SHP77 treated with DMSO at 0.1 percent for 48 hours (cell line): ENCODE results near the gene CCDC146.
"Not testable (repeated sequence)": the region's sequence is repeated elsewhere in the genome, so short reads cannot be mapped to it uniquely, and the experiment has no call there.

Experiments used
- DNase-seq: peaks from one replicate; lab custom pipeline; 2025; lab: John Stamatoyannopoulos, UW

CCDC146 gene

DNA sequence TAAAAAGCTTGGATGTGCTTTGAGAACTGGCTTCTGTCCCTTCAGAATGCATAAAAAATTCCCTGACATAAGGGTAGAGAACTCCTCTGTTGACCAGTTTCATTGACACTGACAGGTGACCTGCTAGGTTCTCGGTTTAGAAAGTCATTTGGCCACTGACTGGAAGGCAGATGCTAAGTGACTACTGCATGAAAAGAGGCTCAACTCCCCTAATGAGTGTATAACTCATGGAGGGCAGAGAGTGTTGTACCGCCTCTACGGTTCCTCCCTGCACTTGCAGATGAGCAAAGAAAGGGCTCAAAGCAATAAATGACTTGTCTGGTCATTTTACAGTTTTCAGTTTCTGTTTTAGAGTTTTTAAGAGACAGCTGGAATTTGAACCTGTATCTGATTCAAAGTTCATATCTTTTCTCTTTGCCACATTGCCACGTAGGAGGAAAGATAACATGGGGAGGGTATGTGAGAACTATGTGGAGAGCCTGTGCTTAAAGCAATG, 80.1 kb downstream of the CCDC146 start:
- no peak for DNase-seq

DNA sequence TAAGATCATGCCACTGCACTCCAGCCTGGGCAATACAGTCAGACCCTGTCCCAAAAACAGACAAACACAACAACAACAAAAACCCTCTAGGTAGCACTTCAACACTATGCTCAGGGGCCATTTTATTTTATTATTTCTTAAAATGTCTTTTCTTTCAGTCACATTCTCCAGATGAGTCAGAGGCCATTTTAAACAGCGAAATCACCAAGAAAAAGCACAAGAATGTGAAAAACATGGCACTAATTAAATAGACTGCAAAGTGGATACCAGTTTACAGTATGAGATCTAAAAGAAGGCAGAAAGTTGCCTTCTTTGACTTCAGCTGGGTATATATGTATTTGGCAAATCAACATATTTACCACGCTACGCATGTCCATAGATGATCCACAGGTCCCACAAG, 83.3 kb downstream of the CCDC146 start:
- DNase-seq, result no peak

DNA sequence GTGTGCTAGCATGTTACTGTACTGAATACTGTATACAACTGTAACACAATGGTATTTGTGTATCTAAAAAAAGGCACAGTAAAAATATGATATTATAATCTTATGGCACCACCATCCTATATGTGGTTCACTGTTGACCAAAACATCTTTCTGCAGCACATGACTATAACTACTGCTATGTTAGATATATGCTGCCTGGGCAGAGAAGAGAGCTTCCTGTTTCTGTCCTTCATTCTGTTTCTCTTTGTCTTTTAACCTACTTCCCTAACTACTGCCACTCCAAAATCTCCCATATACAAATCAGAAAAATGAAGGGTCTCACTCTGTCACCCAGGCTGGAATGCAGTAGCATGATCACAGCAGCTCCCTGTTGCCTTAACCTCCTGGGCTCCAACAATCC, 86.0 kb downstream of the CCDC146 start:
- DNase-seq, result no peak

DNA sequence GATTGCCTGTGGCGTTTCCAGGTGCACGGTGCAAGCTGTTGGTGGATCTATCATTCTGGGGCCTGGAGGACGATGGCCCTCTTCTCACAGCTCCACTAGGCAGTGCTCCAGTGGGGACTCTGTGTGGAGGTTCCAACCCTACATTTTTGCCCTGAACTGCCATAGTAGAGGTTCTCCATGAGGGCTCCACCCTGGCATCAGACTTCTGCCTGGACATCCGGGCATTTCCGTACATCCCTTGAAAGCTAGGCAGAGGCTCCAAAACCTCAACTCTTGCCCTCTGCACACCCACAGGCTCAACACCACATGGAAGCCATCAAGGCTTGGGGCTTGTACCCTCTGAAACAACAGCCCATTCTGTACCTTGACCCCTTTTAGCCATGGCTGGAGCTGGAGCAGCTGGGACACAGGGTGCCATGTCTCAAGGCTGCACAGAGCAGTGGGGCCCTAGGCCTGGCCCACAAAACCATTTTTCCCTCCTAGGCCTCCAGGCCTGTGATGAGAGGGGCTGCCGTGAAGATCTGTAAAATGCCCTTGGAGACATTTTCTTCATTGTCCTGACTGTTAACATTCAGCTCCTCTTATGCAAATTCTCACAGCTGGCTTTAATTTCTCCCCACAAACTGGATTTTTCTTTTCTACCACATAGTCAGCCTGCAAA, 87.2 kb downstream of the CCDC146 start:
- no peak for DNase-seq

DNA sequence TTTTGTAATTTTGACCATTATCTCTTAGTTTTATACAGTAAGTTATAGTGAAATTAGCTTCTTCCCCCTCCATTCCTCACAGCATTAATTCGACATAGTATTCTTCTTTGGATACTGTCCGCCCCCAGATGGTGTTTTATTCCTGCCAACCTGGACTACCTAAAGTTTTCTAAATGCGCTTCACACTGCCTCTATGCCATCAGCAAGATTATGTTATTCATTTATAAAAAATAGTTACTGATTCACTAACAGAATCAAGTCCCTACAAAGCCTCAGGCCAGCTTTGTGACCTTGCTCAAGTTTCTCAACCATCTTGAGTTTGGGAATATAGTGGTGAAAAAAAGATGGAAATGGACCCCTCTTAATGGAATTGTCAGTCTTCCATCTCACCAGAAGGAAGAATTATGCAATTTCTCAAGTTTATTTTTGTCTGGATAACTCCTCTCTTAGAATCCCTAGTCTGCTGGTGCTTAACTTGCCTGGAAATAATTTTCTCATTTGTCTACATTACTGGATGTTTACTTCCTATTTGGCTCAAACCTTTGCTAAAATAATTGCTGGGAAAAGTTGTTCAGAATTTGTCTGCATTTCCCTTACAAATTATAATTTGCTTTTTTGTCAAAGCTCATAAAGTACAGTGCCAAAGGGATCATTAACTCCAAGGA, 93.9 kb downstream of the CCDC146 start:
- no peak for DNase-seq

DNA sequence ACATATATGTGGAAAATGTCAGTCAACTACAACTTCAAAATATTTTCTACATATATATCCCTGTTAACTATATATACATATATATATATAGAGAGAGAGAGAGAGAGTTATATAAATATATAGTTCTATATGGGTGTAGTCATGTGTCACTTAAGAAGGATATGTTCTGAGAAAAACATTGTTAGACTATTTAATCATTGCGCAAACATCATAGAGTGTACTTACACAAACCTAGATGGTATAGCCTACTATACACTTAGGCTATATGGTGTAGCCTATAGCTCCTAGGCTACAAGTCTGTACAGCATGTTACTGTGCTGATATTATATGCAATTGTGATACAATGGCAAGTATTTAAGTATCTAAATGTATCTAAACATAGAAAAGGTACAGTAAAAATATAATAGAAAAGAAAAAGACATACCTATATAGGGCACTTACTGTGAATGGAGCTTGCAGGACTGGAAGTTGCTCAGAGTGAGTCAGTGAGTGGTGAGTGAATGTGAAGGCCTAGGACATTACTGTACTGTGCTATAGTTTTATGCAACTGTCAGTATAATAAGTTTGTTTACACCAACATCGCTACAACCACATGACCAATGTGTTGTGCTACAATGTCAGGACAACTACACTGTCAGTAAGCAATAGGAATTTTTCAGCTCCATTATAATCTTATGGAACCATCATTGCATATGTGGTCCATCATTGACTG, 95.2 kb downstream of the CCDC146 start:
- DNase-seq, result no peak

DNA sequence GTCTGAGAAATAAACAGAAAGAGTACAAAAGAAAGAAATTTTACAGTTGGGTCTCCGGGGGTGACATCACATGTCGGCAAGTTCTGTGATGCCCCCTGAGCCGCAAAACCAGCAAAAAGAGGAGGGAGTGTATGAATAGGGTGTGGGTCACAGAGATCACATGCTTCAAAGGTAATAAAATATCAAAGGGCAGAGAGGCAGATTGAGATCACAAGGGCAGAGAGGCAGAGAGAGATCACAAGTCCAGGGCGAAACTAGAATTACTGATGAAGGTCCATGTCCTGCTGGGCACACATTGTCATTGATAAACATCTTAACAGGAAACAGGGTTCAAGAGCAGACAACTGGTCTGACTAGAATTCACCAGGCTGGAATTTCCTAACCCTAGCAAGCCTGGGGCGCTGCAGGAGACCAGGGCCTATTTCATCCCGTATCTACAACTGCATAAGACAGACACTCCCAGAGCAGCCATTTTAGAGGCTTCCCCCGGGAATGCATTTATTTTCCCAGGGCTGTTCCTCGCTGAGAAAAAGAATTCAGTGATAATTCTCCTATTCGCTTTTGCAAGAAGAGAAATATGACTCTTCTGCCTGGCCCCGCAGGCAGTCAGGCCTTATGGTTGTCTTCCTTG, 97.4 kb downstream of the CCDC146 start:
- not testable (repeated sequence) for DNase-seq

DNA sequence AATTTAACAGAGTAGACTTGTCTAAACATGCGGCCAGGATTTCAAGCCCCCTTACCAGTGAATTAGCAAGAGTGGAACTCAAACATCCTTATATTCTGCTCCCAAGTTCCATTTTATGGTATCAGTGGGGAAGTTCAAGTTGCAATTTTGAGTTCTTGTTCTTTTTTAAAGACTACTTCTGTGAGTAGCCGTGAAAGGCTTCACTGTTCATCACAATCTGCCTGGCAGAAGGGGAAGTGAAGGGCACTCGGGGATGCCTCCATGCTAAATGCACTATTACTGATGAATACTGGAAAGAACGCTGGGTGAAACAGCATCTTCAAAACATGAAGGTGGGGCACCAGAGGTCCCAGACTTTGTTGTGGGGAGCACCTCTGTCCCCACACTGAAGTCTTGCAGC, 99.7 kb downstream of the CCDC146 start:
- DNase-seq, result no peak

DNA sequence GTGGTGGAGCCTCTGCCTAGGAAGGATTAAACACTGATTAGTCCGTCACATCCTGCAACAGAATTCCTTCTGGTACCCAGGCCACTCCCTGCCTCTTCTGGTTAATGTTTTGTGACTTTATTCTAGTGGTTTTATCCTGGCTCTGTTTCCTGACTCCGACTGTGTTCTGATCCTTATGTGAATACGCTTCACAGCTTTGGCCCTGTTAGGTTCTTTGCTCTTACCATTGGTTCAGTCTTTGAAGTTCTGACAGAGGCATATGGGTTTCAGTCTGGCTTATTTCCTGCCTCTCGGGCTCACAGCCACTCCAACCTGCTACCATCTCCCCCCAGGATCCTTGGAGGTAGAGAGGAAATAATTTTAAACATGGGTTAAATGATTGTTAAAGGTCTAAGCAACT, 100.4 kb downstream of the CCDC146 start:
- DNase-seq, result no peak

DNA sequence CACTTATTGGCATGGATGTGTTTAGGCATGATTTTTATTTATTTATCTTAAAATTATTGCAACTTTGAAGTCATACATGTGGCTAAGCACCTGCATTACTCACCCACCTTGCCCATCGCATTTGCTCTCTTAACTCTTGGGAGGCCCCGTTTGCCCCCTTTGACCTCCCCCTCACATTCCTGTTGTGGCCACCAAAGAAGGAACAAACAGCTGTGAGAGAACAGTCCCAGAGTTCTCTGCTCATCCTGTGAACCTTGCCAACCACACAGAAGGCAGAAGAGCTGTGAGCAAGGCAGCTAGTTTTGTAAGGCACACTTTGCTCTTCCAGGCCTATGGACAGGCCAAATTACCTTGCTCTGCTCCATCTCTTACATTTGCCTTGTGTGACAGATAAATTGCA, 100.8 kb downstream of the CCDC146 start:
- no peak for DNase-seq

DNA sequence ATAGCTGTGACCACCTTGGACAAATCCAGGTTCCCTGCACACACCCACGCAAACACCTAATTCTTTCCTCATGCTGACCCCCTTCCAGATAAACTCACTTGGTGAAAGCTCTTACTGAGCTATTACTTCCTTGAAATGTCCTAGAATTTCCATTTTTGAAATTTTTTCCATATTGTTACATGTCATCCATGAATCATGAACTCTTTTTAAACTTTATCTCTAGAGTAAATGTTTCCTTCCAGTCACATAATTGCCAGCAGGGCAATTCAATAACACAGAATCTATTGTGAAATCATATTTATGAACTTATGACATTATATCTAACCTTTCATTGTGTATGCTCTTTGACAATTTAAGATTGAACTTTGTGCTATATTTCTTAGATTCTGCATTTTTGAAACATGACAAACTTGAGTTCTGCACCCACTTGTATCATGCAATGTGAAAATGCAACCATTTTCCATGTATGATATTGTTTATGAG, 104.0 kb downstream of the CCDC146 start:
- no peak for DNase-seq

DNA sequence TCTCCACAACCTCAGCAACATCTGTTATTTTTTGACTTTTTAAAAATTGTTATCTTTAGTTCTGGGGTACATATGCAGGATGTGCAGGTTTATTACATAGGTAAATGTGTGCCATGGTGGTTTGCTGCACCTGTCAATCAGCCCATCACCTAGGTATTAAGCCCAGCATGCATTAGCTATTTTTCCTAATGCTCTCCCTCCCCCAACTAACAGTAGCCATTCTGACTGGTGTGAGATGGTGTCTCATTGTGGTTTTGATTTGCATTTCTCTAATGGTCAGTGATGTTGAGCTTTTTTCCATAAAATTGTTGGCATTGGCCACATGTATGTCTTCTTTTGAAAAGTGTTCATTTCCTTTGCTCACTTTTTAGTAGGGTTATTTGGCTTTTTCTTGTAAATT, 106.4 kb downstream of the CCDC146 start:
- not testable (repeated sequence) for DNase-seq

DNA sequence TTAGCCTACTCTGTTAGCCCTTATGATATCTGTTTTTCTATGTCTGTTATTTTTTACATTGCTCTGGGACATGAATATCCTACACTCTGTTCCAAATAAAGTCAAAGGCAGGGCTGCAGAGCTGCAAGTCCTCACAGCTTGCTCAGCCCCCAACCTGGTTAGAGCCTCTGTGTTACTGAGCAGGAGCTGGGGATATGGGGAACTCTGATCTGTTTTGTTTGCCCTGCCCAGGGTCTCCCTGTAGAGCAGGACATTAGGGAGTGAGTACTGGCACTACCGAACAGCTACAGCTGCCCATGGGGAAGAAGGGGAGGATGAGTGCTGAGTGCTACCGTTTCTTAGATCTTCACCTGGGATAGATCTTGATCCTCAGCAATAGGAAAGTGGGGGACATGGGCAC, 110.1 kb downstream of the CCDC146 start:
- no peak for DNase-seq

DNA sequence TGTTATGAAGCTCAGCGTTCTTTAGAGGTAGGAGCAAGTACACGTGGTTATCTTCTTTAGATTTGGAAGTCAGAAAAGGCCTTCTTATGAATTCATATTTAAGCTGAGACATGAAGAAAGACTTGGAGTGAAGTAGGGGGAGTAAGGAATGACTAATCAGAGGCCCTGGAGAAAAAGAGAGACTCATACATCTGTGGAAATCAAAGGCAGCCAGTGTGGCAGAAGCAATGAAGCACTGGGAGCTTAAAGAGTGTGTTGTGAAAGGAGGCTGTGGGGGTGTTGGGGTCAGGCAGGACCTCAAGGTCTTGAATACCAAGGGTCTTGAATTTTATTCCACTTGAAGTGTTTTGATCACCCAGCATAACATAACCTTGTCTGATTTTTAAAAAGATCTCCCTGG, 112.9 kb downstream of the CCDC146 start:
- DNase-seq, result no peak

DNA sequence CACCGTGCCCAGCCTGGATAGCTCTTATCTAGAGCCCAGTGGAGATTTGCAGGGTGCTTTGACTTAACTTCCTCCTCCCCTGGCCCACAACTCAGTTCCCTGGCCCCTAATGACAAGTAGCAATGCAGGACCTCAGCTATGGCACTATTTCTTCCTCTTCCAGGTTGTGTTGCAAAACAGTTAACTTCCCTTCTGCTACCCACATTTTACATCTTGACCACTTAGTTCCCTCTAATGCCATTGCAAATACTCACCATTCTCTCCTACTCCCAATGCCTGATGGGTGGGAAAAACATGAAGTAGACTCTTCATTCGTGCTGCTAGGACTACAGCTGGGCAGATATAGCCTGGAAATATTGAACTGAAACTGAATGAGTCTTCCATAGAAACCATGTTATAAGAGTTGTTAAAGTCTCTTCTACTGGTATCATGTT, 116.3 kb downstream of the CCDC146 start:
- DNase-seq, result no peak

DNA sequence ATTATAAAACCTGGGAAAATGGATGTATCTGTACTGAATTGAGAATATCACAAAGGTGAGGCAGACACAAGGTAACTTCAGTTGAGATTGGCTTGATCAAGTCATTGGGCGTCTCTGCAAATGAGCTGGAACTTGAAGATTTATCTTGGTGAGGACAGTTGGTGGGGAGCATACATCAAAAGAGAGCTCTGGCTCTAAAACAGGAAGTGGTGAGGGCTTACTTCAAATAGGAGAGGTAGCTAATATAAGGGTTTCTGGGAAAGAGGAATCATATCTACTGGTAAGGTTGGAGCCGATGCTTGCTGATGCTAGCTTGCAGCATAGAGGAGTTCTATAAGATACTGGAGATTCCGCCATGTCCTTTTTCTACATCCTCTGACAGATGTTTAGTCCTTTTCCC, 117.1 kb downstream of the CCDC146 start:
- DNase-seq, result no peak

DNA sequence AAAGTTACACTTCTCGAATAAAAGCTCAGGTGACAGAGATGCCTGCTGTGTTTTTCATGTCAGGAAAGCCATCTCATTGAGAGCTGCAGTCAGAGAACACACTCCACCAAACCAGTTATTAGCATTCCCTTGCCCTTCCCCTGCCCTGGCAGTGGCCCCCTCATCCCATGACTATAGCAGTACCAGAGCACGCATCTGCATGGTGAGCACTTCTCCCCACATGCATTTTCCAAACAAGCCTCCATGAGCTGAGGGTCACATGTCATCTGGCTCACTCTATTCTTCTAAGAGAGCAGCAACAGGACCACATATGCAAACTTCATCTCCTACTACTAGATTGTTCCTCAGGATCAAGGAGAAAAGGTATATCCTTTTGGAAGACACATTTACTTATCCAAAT, 119.7 kb downstream of the CCDC146 start:
- no peak for DNase-seq

DNA sequence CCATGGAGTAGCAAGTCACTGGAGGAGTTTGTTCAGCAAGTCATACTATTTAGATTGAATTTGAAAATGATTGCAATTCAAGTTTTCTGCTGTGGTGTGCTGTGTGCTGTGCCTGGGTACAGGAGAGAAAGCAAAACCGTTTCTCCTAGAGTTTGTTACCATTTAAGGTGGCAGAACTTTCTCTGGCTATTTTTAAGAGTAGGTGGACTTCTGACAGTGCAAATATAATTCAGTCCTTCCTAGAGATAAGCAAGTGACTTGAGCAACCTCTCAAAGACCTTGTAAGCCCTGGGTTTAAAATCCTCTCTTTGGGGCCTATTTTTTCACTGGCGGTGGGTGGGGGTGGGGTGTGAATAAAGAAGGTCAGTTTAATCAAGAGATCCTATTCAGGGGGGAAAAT, 120.1 kb downstream of the CCDC146 start:
- DNase-seq, result no peak

DNA sequence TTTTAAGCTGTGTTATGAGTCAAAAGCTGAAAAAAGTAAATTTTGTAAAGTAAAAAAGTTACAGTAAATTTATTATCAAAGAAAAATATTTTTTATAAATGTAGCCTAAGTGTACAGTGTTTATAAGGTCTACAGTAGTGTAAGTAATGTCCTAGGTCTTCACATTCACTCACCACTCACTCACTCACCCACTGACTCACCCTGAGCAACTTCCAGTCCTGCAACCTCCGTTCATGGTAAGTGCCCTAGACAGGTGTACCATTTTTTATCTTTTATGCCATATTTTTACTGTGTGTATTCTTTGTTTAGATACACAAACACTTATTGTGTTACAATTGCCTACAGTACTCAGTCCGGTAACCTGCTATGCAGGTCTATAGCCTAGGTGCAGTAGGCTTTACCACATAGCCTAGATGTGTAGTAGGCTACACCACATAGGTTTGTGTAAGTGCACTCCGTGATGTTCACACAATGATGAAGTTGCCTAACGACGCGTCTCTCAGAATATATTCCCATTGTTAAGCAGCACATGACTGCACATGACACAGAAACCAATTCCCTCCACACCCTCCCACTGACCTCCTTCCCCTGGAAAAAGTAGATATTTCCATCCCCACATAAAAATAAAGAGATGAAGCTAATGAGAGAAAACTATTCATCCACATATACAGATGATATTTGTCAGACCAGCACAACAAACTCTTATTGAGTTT, 122.0 kb downstream of the CCDC146 start:
- DNase-seq, result no peak

DNA sequence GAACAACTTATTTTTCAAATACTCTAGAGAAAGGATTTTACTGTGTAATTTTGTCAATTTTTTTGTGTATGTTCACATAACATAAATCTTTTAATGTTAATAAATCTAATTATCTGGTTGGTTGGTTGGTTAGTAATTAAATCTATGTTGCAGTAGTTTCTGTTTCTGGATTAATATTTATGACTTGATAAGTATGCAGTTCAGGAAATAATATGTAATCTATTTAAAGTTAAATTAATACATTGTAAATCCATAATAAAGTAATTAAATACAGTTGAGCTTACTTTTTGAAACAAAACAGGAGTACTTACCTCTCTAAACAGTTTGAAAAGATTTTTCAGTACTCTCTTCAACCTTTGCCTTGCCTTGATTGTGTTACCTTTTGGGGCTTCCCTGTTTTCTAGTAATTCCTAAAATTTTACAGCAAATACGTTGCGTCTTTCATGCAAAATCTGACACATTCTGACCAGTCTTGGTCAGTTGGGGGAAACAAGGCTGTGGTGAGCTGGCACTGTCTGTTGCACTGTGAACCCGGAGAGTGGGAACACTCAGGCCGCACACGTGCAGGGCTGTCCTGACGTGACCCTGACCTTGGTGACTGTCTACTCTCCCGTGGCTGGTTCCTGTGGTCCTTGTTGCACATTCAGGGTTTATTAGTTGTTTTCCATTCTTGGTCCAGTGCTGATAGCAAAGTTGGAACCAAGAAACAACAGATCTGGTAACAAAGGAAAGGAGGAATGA, 122.8 kb downstream of the CCDC146 start:
- no peak for DNase-seq

DNA sequence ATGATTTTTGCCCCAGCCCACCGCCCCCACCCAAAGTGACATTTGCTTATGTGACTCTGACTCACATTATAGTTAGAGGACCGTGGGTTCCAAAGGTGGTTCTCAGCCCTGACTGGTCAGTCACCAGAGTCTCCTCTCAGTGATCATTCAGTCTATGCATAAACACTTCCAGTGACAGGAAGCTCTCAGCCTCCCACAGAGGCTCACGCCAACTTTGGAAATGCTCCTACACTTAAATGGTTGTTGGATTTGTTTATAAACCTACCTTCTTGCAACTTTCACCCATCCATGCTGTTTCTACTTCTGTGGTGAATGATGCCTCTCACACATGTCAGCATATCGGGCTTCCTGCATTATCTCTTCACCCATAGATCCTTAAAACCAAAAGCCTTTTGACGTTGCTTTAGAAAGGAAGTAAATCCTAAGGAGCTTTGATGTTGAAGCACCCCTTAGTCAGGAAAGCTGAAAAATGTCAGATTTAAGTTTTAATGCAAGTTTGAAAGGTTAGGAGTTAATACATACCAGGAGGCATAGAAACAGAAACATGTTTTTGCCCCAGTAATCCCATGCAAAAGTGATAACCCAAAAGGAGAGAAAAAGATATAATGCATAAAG, 123.7 kb downstream of the CCDC146 start:
- no peak for DNase-seq
